NCI-H1092 (cell line): ENCODE data around the gene PLXNA4.

Experiments
- DNase-seq: peaks from one replicate; lab custom pipeline; 2025; lab: John Stamatoyannopoulos, UW

PLXNA4 gene

GRCh38 chr7:132113536-132114371, 462.5 kb downstream of the PLXNA4 start:
- no peak for DNase-seq

GRCh38 chr7:132112657-132113056, 463.6 kb downstream of the PLXNA4 start:
- no peak for DNase-seq

GRCh38 chr7:132112106-132112505, 464.2 kb downstream of the PLXNA4 start:
- DNase-seq, result no peak

GRCh38 chr7:132110692-132111091, 465.6 kb downstream of the PLXNA4 start:
- DNase-seq, result no peak

- no peak for DNase-seq
Observed at GRCh38 chr7:132109769-132110168, 466.5 kb downstream of the PLXNA4 start.

- DNase-seq, result no peak
Observed at GRCh38 chr7:132108563-132108962, 467.7 kb downstream of the PLXNA4 start.

- DNase-seq, result no peak
Observed at GRCh38 chr7:132106491-132106890, 469.8 kb downstream of the PLXNA4 start.

GRCh38 chr7:132105096-132105495, 471.2 kb downstream of the PLXNA4 start:
- no peak for DNase-seq

GRCh38 chr7:132103718-132104117, 472.6 kb downstream of the PLXNA4 start:
- no peak for DNase-seq

GRCh38 chr7:132102942-132103341, 473.3 kb downstream of the PLXNA4 start:
- no peak for DNase-seq

GRCh38 chr7:132102391-132102790, 473.9 kb downstream of the PLXNA4 start:
- DNase-seq, result no peak

GRCh38 chr7:132100981-132101380, 475.3 kb downstream of the PLXNA4 start:
- DNase-seq, result no peak

GRCh38 chr7:132100483-132100882, 475.8 kb downstream of the PLXNA4 start:
- DNase-seq, result no peak

GRCh38 chr7:132099163-132099562, 477.1 kb downstream of the PLXNA4 start:
- DNase-seq, result no peak

- DNase-seq, result no peak
Observed at GRCh38 chr7:132098327-132098726, 477.9 kb downstream of the PLXNA4 start.

- DNase-seq, result no peak
Observed at GRCh38 chr7:132097550-132098134, 478.6 kb downstream of the PLXNA4 start.

- DNase-seq, result no peak
Observed at GRCh38 chr7:132095111-132095765, 481.0 kb downstream of the PLXNA4 start.

- DNase-seq, result no peak
Observed at GRCh38 chr7:132092106-132092505, 484.2 kb downstream of the PLXNA4 start.

GRCh38 chr7:132091706-132092105, 484.6 kb downstream of the PLXNA4 start:
- DNase-seq, result no peak

- DNase-seq, result no peak
Observed at GRCh38 chr7:132090444-132090843, 485.8 kb downstream of the PLXNA4 start.

- no peak for DNase-seq
Observed at GRCh38 chr7:132089356-132089755, 486.9 kb downstream of the PLXNA4 start.

- no peak for DNase-seq
Observed at GRCh38 chr7:132087421-132087820, 488.8 kb downstream of the PLXNA4 start.

GRCh38 chr7:132084776-132085388, 491.4 kb downstream of the PLXNA4 start:
- DNase-seq, result no peak
